ENCODE measurements around the gene CDH12.
"Not testable (repeated sequence)": the region's sequence is repeated elsewhere in the genome, so short reads cannot be mapped to it uniquely, and the experiment has no call there.

The CDH12 gene

DNA sequence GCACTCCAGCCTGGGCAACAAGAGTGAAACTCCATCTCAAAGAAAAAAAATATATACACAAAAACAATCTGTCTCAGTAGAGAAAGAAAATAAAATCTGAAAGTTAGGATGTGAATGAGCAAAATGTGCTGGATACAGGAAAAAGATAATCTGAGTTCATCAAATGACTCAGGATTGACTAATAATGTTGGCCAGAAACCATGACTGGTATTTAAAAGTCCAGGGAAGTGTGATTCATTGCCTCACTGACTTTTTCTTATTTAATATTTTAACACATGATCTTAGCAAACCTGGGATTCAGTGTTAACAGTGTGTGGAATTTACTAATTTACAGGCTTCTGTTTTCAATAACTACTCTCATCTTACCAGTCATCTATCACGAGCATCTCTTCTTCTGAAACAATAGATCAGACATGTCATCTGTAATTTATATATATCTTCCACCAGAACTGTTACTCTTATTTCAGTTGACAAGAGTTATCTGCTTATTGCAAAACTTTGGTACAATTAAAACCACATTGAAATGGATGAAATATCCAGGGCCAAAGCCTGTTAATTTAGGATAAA is 256.7 kb downstream of the CDH12 start:
- H3K4me3 ChIP-seq (ENCODE audit: low read length), result no peak overlapping the region
- DNase-seq (ENCODE audit: low read depth, low spot score), result no peak

DNA sequence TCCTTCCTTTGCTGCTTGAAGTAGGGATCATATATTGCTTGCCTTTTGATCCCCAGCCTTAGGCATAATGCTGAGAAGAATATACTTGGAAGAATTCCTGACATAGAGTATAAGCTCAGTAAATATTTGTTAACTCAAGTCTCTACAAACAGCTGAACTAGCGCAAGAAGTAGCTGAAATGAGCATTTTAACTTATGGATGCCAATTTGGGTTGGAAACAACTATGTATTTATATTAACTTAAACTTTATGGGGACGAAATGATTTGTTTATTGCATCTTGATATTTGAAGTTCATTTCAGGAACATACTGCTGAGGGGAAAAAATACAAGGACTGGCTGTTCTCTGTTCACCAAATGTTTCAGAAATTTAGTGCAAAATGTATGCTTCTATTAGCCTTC is 258.7 kb downstream of the CDH12 start:
- DNase-seq (ENCODE audit: low read depth, low spot score), result no peak
- H3K4me3 ChIP-seq (ENCODE audit: low read length), result no peak overlapping the region

DNA sequence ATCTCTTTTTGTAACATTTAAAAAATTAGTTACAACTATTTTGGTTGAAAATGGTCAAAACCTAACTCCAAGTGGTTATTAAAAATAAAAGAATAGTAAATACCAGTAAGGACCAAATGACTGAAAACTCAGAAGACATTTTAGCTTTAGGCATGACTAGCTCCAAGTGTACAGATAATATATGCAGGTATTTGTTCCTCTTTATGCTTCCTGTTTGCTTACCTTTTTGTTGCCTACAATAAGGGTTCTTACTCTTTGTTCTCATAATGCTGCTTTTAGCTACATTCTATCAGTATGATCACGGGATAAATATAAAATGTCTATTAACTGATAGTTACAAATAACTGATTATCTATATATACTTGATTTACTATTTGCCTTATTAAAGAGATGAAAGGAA is 259.6 kb downstream of the CDH12 start:
- no peak for DNase-seq (ENCODE audit: low read depth, low spot score)
- H3K4me3 ChIP-seq (ENCODE audit: low read length), result no peak overlapping the region

DNA sequence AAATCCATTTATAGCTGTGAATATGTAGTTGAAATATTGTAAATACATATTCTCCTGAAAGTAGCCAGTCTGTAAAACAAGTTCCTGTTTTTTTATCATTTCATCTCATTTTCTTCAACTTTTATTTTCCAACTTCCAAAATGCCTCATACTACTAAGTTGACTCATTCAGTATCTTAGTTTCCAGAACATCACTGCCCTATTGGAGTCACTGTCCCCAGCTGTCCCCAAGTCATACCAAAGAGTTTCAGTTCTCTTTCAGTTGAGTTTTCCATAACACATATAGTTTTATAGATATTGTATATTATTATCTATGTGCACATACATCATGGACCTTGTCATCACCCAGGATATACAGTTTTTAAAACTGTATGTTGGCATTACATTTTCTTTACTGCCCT is 261.7 kb downstream of the CDH12 start:
- H3K4me3 ChIP-seq (ENCODE audit: low read length), result no peak overlapping the region
- no peak for DNase-seq (ENCODE audit: low read depth, low spot score)

DNA sequence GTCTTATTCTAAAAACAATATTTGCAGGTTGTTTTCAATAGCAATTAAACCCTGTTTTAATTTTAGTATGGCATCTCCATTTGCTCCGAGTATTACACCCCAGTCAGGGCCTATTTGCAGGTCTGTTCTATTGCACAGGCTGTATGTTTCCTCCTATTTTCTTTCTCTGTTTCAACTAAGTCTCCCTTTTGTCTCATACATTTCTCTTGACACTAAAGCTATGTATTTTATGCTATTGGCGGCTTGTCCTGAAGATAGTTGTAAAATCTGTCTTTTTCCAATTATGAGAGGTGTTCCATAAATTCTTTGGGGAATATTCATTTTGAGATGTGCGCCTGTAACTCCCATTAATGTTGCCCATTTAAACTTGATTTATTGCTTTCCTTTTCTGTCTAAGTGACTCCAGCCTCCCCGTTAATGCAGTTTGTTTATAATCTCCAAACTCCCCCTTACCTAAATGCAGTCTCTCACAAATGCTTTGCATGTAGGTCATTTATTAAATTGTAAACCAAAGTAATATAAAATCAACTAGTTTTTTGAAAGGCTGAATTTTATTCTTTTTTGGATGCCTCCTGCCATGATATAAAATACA is 262.4 kb downstream of the CDH12 start:
- DNase-seq (ENCODE audit: low read depth, low spot score), result no peak
- no peak overlapping the region for H3K4me3 ChIP-seq (ENCODE audit: low read length)

DNA sequence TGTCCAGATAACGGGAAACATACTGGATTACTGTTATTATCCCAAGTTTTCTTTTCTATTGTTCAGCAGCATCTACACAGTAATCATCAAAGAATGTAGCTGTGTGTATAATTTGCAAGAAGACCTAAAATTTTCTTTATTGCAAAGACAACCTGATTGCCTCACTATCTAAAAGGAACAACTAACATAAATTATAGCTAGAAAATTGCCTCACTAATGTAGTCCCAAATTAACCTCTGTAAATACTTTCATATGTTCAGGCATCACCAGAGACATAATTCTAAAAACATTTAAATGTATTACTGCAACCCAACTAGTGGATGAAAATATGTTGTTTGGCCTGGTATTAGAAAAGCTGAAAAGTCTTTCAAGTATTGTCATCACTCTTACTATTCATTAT is 275.4 kb downstream of the CDH12 start:
- no peak overlapping the region for H3K4me3 ChIP-seq (ENCODE audit: low read length)

DNA sequence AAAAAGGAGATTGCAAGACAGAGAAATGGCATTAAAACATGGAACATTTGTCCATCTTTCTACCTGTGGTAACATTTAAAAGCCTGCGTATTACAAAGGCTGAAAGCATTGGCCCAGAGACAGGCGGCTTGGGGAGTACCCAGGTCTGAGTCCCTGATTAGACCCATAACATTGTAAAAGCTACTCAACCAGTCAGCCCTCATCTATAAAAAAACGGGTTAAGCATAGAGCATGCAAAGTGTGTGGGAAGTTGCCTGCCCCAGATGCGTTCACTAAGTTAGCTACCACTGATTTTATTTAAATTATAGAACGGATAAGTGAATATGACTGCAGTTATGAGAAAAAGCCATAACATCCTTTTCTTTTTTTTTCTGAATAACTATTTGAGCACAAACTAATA is 276.1 kb downstream of the CDH12 start:
- DNase-seq (ENCODE audit: low read depth, low spot score), result no peak
- no peak overlapping the region for H3K4me3 ChIP-seq (ENCODE audit: low read length)

More for the DNA sequence above, 275.4 kb downstream of the CDH12 start:
- DNase-seq (ENCODE audit: low read depth, low spot score), result no peak

DNA sequence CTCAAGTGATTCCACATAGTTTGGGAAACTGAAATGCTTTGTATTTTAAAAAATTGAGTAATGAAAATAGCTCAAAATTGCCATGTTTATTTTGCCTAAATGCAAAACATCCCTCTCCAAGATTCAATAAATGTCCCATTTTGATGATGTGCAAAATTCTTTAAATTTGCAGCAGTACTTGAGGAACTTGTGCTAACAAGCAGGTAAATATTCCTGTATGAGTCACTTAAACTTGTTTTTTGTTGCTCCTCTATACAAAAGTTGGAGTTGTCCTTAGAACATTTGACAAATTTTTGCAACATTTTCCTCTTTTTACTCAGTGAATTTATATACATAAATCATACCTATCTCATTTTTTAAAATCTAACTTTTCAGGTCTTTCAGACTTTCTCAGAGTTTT is 280.2 kb downstream of the CDH12 start:
- DNase-seq (ENCODE audit: low read depth, low spot score), result no peak
- no peak overlapping the region for H3K4me3 ChIP-seq (ENCODE audit: low read length)

DNA sequence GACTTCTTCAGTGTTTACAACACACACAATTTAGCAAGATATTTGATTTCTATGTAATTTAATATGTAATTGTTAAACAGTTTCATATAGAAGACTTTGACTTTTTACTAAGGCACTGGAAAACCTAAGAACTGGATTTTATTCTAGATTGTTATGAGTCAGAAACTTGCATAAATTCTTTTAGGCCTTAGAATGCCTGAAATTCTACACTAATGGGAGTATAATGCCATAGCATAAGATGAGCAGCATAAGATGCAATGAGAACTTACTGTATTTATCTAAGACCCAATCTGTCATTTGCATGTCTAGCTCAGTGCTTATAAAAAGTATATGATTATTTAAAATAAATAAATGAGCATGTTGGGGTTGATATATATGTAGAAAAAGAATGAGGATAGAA is 285.2 kb downstream of the CDH12 start:
- DNase-seq (ENCODE audit: low read depth, low spot score), result no peak
- H3K4me3 ChIP-seq (ENCODE audit: low read length), result no peak overlapping the region

DNA sequence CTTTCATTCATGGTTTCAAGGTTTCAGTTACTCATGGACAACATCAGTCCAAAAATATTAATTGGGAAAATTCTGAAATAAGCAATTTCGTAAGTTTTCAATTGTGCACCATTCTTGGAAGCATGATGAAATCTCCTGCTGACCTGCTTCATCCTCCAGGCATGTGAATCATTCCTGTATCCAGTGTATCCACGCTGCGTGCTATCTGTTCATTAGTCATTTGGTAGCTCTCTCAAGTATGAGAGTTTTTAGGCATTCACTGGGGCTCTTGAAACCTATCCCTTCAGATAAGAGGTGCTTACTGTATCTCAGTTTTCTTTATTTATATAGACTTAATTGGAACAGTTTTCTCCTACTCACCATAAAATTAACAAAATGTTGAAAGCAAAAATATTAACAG is 293.0 kb downstream of the CDH12 start:
- H3K4me3 ChIP-seq (ENCODE audit: low read length), result no peak overlapping the region
- DNase-seq (ENCODE audit: low read depth, low spot score), result no peak

DNA sequence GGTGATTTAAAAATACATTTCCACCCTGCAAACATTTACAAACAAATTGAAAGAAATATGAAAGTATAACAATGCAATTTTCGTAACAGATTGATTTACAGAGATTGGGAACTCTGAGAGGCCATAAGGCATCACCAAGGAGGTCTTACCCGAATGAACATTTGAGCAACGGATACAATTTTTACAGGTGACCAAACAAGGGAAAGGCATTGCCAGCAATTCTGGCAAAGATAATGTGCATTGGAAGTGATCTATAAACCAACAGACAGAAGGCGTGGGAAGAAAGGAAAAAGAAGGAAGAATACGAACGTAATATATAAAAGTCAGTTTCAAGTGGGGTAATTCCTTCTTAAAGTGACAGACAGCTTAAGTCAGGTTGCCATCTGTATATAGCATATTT is 295.9 kb downstream of the CDH12 start:
- DNase-seq (ENCODE audit: low read depth, low spot score), result no peak
- H3K4me3 ChIP-seq (ENCODE audit: low read length), result no peak overlapping the region

DNA sequence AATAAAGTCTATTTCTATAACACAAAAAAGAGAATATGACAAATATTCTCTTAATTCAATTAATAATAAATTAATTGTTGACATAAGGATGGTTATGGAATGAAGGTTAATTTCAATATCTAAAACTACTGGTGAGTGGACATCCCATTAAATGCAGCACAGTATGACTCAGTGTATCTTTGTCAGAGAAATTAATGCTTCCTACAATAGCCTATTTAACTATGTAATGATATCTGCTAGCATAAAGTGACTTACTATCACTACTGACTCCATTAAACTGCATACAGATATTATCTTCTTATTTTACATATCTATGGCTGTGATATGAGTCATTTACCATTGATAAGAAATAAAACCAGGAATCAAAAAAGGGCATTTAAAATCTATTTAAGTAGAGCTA is 298.7 kb downstream of the CDH12 start:
- no peak for DNase-seq (ENCODE audit: low read depth, low spot score)
- no peak overlapping the region for H3K4me3 ChIP-seq (ENCODE audit: low read length)

DNA sequence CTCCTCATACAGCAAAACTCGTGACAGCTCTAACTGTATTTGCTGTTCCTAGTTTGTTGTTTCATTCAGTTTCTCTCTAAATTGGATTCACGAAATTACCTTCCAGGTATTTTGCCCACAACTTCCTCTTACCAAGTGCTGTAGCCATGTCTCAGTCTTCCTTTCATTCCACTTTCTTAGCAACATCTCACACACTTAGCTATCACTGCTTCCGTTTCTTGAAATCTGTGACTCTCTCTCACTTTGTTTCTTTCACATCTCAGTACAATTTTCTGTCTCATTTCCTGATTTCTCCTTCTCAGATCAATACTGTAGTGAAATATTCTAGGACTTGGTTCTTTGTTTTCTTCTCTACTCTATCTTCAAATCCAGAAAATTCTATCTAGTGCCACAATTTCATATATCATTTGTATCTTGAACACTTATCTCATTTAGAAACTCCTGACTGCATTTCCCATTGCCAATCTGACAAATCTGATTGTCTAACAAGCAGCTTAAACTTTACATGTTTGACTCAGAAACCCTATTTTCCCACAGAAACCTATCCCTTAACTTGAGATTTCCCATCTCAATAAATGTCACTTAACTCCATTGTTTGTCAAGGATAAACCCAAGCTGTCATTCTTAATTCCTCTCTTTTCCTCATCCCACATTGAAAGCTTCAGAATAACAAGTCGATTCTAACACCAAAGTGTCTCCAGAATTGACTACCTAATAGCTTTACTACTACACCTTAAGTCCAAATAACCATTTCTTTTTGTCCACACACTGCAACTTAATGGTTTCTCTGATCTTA is 303.1 kb downstream of the CDH12 start:
- no peak for DNase-seq (ENCODE audit: low read depth, low spot score)
- H3K4me3 ChIP-seq (ENCODE audit: low read length), result no peak overlapping the region

DNA sequence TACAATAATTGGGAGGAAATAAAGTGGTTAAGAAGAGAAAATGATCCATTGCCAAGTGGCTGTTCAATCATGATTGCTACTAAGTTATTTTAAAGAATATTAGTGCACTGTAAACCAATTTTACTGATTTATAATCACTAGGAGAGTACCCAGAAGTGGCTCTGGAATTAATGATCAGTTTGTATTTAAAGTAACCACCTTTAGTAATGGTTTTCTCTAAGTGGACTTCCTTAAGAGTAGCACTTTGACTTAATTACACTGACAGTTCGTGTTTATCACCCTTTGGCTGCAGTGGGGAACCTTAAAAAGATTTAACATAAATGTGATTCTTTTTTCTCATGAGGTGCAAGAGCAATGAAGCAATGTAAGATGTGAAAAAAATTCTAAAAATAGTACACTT is 310.8 kb downstream of the CDH12 start:
- H3K4me3 ChIP-seq (ENCODE audit: low read length), result no peak overlapping the region
- DNase-seq (ENCODE audit: low read depth, low spot score), result no peak

DNA sequence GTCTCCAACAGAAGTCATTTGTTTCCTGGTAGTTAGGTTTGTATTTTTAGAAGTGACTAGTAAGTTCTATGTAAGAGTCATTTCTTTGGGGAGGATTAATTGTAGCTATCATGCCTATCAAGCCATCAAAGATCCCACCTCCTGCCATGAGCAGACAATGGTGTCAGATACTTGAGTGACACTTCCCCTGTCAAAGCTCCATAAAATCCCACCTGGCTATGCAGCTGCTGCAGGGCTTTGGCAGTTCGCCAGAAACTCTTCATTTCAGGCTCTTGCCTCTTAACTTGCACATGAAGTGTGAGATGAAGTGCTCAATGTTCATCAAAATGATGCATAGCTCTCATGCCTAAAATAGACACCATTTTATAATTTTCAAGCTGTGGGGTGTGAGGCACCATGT is 312.1 kb downstream of the CDH12 start:
- no peak overlapping the region for H3K4me3 ChIP-seq (ENCODE audit: low read length)
- DNase-seq (ENCODE audit: low read depth, low spot score), result no peak

DNA sequence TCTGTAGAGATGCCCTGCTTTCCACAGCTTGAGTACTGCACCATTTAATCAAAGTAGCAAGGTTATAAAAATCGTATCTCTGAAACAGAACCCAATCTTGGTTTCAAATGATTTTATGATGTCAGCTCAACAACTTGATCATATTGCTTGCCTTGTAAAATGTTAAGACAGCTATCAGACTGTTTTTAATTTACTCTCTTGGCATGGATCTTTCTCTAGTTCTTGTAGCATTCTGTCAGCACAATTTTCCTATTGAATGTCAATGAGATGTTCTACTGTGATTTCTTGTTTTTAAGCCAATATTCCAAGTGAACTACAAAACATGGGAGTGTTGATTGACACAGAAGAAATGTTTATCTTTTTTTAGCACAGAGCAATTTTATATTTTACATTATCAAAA is 313.4 kb downstream of the CDH12 start:
- no peak for DNase-seq (ENCODE audit: low read depth, low spot score)
- H3K4me3 ChIP-seq (ENCODE audit: low read length), result no peak overlapping the region

DNA sequence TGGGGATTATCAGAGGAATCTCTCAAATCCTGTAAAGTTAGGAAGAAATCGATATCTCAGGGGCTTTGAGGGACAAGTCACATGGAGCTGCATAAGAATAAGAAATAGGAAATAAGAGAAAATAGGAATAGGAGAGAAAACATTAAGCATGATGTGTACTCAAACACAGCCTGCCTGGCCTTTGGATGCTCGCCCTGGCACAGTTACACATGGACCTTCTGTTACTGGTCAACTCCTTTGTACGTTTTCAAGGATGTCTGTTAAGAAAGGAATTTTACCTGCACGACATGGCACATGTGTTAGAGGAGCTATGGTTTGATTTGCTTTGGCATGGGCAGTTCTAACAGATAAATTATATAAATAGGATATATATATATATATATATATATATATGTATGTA is 321.2 kb downstream of the CDH12 start:
- H3K4me3 ChIP-seq (ENCODE audit: low read length), result no peak overlapping the region
- no peak for DNase-seq (ENCODE audit: low read depth, low spot score)

DNA sequence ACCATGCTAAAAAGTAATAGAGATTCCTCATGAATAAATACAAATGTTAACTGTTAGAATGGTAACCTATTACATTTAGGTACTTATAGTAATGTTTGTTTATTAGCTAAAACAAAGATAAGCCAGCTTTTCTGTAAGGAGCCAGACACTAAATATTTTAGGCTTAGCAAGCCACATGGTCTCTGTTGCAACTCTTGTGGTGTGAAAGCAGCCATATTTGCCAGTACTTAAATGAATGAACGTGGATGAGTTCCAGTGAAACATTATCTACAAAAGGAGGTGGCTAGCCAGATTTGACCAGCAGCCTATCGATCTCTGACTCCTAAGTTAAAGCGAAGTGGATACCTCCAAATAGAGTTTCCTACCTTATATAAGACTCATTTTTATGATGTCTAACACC is 331.6 kb downstream of the CDH12 start:
- DNase-seq (ENCODE audit: low read depth, low spot score), result no peak
- no peak overlapping the region for H3K4me3 ChIP-seq (ENCODE audit: low read length)

DNA sequence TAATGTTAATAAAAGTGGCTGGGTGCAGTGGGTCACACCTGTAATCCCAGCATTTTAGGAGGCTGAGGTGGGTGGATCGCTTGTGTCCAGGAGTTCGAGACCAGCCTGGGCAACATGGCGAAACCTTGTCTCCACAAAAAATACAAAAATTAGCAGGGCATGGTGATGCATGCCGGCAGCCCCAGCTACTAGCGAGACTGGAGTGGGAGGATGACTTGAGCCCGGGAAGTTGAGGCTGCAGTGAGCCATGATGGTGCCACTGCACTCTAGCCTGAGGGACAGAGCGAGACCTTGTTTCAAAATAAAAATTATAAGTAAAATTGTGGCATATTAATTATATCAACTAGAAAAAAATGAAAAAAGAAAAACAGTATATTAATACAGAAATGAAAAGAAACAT is 336.6 kb downstream of the CDH12 start:
- DNase-seq (ENCODE audit: low read depth, low spot score); H3K4me3 ChIP-seq (ENCODE audit: low read length): not testable (repeated sequence)

DNA sequence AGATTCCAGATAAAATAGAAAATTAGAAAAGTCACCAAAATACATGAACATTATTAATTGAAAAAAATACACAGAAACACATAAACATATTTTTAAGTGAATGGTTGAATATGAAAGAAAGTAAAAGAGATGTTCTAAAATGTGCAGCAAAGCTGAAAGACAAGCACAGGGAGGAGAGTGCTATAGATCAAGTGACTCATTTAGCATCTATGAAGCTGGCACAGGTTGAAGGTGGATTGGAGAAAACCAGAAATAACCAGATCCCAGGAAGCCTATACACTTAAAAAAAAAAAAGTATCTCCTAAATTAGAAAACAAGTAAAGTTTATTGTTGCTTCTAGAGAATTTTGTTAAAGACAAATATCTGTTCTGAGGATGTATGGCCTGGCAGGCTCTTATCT is 338.9 kb downstream of the CDH12 start:
- H3K4me3 ChIP-seq (ENCODE audit: low read length), result no peak overlapping the region
- no peak for DNase-seq (ENCODE audit: low read depth, low spot score)

DNA sequence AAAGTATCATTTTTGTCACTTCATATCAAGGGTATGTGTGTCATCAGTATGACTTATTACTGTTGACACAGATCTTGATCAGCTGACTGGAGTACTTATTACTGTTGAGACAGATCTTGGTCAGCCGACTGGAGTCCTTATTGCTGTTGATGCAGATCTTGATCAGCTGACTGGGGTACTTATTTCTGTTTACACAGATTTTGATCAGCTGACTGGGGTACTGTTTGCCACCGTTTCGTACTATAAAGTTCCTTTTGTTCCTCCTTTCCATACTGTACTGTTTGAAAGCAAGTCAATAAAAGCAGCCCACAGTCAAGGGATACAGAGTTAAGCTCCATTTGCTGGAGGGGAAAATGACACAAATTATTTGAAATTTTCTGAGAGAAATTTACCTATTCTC is 347.3 kb downstream of the CDH12 start:
- no peak overlapping the region for H3K4me3 ChIP-seq (ENCODE audit: low read length)
- no peak for DNase-seq (ENCODE audit: low read depth, low spot score)

Data from Jurkat, Clone E6-1 (cell line).